ENCODE measurements around the gene OGDH.

DNA sequence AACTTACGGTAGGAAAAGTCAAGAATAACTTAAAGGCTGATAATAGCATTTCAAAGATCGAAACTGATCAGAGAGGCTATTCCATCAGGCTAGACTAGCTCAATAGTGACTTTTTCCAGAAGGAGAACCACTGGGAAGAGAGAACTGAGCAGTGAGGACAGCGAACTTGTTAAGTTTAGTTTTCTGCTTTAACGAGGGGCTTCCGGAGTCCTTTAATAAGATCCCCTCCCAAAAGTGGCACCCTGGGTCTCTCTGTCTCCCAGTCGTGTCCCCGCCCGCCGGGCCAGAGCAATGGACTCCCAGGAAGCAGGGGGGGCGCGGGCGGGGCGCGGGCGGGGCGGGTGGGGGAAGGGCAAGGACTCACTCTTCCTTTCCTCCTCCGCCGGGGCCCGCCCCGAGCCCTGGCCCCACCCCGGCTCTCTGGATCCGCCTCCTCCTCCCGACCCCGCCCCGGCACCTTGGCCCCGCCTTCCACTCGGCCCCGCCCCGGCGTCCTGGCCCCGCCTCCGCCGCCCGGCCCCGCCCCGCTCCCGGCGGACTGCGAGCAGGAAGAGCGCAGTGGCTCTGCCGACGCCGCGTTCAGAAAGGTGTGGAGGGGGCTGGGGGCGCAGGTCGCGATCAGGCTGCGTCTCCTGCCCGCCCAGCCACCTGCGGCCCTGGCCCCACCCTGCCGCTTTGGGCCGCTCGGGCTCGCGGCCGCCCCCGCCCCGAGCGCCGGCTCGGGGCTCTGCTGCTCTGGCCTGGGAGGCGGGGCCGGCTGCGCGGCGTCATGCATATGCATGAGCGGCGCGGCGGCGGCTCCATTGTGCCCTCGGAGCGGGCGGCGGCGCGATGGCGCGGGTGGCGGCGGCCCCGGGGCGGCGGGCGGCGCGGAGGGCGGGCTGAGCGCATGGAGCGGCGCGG, 141.9 kb downstream of the OGDH start, which contains the start of gene ZMIZ2:
- TF ChIP-seq, protein P1, sequence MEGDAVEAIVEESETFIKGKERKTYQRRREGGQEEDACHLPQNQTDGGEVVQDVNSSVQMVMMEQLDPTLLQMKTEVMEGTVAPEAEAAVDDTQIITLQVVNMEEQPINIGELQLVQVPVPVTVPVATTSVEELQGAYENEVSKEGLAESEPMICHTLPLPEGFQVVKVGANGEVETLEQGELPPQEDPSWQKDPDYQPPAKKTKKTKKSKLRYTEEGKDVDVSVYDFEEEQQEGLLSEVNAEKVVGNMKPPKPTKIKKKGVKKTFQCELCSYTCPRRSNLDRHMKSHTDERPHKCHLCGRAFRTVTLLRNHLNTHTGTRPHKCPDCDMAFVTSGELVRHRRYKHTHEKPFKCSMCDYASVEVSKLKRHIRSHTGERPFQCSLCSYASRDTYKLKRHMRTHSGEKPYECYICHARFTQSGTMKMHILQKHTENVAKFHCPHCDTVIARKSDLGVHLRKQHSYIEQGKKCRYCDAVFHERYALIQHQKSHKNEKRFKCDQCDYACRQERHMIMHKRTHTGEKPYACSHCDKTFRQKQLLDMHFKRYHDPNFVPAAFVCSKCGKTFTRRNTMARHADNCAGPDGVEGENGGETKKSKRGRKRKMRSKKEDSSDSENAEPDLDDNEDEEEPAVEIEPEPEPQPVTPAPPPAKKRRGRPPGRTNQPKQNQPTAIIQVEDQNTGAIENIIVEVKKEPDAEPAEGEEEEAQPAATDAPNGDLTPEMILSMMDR (IDR thresholded peaks at IDR 0.05): no peak
- TF ChIP-seq POLR2A (IDR thresholded peaks at IDR 0.05) (no peak), POLR2AphosphoS5 (IDR thresholded peaks at IDR 0.05) (peak in 2 of 3 donors; percentile 50 to 64)

Data from breast epithelium (tissue), 3 donors.